Upper lobe of right lung (tissue), 1 donor: Measurements from ENCODE around the gene ACTG1. TPM values are rescaled to one million over a fixed set of nuclear protein-coding genes. Genes with fewer than 3 reads are reported as not detected.

ENCODE experiments used
- ATAC-seq: fragments of 200-7000 bp; cut with Tn5 transposase; one replicate; pipeline ENCODE4 v1.9.1; 2020; ENCODE audit warnings: mild to moderate bottlenecking, moderate library complexity
- DNase-seq: peaks from one replicate; pipeline ENCODE4 v3.0.0-alpha.2; 2020
- H3K27ac ChIP-seq: fragments of 200-600 bp; one replicate; pipeline ENCODE4 v1.8.0; 2022
- H3K27me3 ChIP-seq: fragments of 200-600 bp; one replicate; pipeline ENCODE4 v1.8.0; 2022; ENCODE audit warnings: mild to moderate bottlenecking
- H3K36me3 ChIP-seq: fragments of 200-600 bp; one replicate; pipeline ENCODE4 v1.8.0; 2022
- H3K4me1 ChIP-seq: fragments of 200-600 bp; one replicate; pipeline ENCODE4 v1.8.0; 2022
- H3K4me3 ChIP-seq: fragments of 200-600 bp; one replicate; pipeline ENCODE4 v1.8.0; 2022; ENCODE audit warnings: mild to moderate bottlenecking
- H3K9me3 ChIP-seq: fragments of 200-600 bp; one replicate; pipeline ENCODE4 v1.8.0; 2022
- intact Hi-C: fragments of 100-400 bp; cut with DNase I; formaldehyde crosslinking; loops from one replicate; pipeline ENCODE4 v1.11.0; 2022
- total RNA-seq: library from RNA; stranded (reverse); fragmentation: NEBNext Ultra II Directional; extraction: Animal tissue kit (Norgen Biotek cat#: 25700); gene quantifications from one replicate; pipeline ENCODE4 v1.2.1, GENCODE V29; 2021
- TF ChIP-seq, protein P1 (sequence below): fragments of 200-600 bp; IDR thresholded peaks from one replicate; pipeline ENCODE4 v1.8.0; 2022; ENCODE audit warnings: antibody characterized with exemption
- donor health status: DM: no; HTN: yes; CAD: no; lungs with severe emphysema.

Gene ACTG1
- total RNA-seq, 1 donor from 2014 or later: 2,193 TPM

- peaks cover 10% of the 10 kb centered on the region for H3K4me1 ChIP-seq
- no peak overlapping the region for H3K27ac ChIP-seq
- H3K4me3 ChIP-seq: no peak overlapping the region
- no peak for ATAC-seq
- H3K27me3 ChIP-seq: peaks cover 16% of the 10 kb centered on the region
- no peaks in the 10 kb centered on the region for H3K9me3 ChIP-seq
- peaks cover 37% of the 10 kb centered on the region for H3K36me3 ChIP-seq
- no peak for DNase-seq
- TF ChIP-seq, protein P1, sequence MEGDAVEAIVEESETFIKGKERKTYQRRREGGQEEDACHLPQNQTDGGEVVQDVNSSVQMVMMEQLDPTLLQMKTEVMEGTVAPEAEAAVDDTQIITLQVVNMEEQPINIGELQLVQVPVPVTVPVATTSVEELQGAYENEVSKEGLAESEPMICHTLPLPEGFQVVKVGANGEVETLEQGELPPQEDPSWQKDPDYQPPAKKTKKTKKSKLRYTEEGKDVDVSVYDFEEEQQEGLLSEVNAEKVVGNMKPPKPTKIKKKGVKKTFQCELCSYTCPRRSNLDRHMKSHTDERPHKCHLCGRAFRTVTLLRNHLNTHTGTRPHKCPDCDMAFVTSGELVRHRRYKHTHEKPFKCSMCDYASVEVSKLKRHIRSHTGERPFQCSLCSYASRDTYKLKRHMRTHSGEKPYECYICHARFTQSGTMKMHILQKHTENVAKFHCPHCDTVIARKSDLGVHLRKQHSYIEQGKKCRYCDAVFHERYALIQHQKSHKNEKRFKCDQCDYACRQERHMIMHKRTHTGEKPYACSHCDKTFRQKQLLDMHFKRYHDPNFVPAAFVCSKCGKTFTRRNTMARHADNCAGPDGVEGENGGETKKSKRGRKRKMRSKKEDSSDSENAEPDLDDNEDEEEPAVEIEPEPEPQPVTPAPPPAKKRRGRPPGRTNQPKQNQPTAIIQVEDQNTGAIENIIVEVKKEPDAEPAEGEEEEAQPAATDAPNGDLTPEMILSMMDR: no peak
- intact Hi-C loops: no loop called here
These were observed 26.9 kb upstream of the ACTG1 start for GRCh38 chr17:81539571-81539900.

GRCh38 chr17:81538651-81539570 is 26.3 kb upstream of the ACTG1 start:
- no peak for ATAC-seq
- Histone ChIP-seq H3K27ac (no peak overlapping the region), H3K4me1 (peaks cover 10% of the 10 kb centered on the region), H3K4me3 (no peak overlapping the region), H3K9me3 (no peaks in the 10 kb centered on the region), H3K27me3 (peaks cover 16% of the 10 kb centered on the region), H3K36me3 (peaks cover 31% of the 10 kb centered on the region)
- DNase-seq: no peak
- intact Hi-C loops: no loop called here
- TF ChIP-seq, protein P1: no peak

GRCh38 chr17:81537856-81538555 is 25.4 kb upstream of the ACTG1 start:
- H3K4me3 ChIP-seq: no peak overlapping the region
- intact Hi-C loops: no loop called here
- ATAC-seq: no peak

GRCh38 chr17:81537343-81537855 is 24.8 kb upstream of the ACTG1 start:
- DNase-seq: no peak
- H3K36me3 ChIP-seq: peaks cover 16% of the 10 kb centered on the region
- H3K27ac ChIP-seq: no peak overlapping the region
- intact Hi-C loops: no loop called here
- H3K4me1 ChIP-seq: peaks cover 10% of the 10 kb centered on the region
- no peak overlapping the region for H3K4me3 ChIP-seq
- H3K27me3 ChIP-seq: peaks cover 16% of the 10 kb centered on the region
- ATAC-seq: peak; percentile 66
- TF ChIP-seq, protein P1: peak; percentile 59
- no peaks in the 10 kb centered on the region for H3K9me3 ChIP-seq

More at GRCh38 chr17:81537856-81538555, 25.4 kb upstream of the ACTG1 start:
- no peaks in the 10 kb centered on the region for H3K9me3 ChIP-seq
- no peak overlapping the region for H3K27ac ChIP-seq
- H3K4me1 ChIP-seq: peaks cover 10% of the 10 kb centered on the region
- peaks cover 16% of the 10 kb centered on the region for H3K27me3 ChIP-seq
- no peak for DNase-seq
- peaks cover 22% of the 10 kb centered on the region for H3K36me3 ChIP-seq
- TF ChIP-seq, protein P1: no peak

DNA sequence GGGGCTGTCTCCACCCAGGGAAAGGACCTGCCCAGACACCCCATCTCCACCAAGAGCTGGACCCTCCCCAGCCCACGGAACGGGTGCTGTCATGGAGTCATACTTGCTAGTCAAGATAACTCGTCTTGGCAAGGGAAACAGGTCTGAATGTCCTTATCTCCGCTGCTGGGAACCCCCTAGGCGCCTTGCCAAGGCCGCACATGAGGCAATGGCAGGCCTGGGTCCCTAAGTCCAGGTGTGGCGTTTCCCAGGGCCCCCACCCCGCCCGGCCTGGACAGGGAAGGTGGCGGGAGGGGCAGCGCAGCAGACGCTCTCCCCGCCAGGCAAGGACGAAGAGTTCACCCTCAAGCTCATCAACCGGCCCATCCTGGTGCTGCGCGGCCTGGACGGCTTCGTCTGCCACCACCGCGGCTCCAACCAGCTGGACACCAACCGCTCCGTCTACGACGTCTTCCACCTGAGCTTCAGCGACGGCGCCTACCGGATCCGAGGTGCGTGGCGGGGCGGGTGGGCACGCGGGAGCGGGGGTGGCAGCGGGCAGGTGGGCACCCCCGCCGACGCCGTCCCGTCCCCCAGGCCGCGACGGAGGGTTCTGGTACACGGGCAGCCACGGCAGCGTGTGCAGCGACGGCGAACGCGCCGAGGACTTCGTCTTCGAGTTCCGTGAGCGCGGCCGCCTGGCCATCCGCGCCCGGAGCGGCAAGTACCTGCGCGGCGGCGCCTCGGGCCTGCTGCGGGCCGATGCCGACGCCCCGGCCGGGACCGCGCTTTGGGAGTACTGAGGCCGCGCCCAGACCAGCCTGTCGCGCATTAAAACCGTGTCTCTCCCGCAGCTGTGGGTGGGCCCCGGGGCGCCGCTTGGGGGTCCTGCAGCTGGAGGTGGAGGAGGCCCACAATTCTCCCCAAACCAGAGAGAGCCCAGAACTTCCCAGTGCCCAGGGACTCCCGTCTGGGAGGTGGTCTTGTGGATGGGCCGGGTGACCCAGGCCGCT is 24.0 kb upstream of the ACTG1 start:
- Histone ChIP-seq H3K4me1 (peaks cover 10% of the 10 kb centered on the region), H3K4me3 (no peak overlapping the region), H3K27me3 (peaks cover 16% of the 10 kb centered on the region), H3K9me3 (no peaks in the 10 kb centered on the region), H3K27ac (no peak overlapping the region), H3K36me3 (peaks cover 14% of the 10 kb centered on the region)
- TF ChIP-seq, protein P1: no peak
- DNase-seq: no peak
- peak; percentile 2 for ATAC-seq
- intact Hi-C loops: no loop called here
